Right lobe of liver (tissue), 6 donors: ENCODE measurements around the gene ZNF565. TPM values are rescaled to one million over a fixed set of nuclear protein-coding genes. Genes with fewer than 3 reads are reported as not detected.

Source experiments
- ATAC-seq, 4 donors: fragments of 200-7000 bp; cut with Tn5 transposase; one replicate each; pipeline ENCODE4 v1.9.1; 2020; ENCODE audit warnings: mild to moderate bottlenecking in 4 of 4, moderate library complexity in 4 of 4
- DNase-seq, 3 donors: peaks; one replicate each; pipeline ENCODE4 v3.0.0-alpha.2; 2020
- H3K27ac ChIP-seq, 3 donors: fragments of 200-600 bp; one replicate each; pipeline ENCODE4 v1.8.0; 2022
- H3K27me3 ChIP-seq, 2 donors: fragments of 200-600 bp; one replicate each; pipeline ENCODE4 v1.8.0; 2022
- H3K36me3 ChIP-seq, 4 donors: fragments of 200-600 bp; sonication (generic) in 1 of 4; one replicate each; pipeline versions ENCODE4 v1.5.1 to v1.8.0; 2017 to 2022; ENCODE audit warnings: control low read depth in 1 of 4
- H3K4me1 ChIP-seq, 4 donors: fragments of 200-600 bp; sonication (generic) in 1 of 4; one replicate each; pipeline versions ENCODE4 v1.5.1 to v1.8.0; 2017 to 2022; ENCODE audit warnings: control low read depth in 1 of 4
- H3K4me3 ChIP-seq, 3 donors: fragments of 200-600 bp; one replicate each; pipeline ENCODE4 v1.8.0; 2022
- H3K9me3 ChIP-seq, 4 donors: fragments of 200-600 bp; sonication (generic) in 1 of 4; one replicate each; pipeline versions ENCODE4 v1.5.1 to v1.8.0; 2017 to 2022; ENCODE audit warnings: control low read depth in 1 of 4
- CTCF ChIP-seq, 4 donors: fragments of 200-600 bp in 3 of 4; fragments of 450-650 bp in 1 of 4; IDR thresholded peaks; one replicate each; pipeline versions ENCODE4 v1.5.1 to v1.8.0; 2016 to 2022; ENCODE audit warnings: antibody characterized with exemption in 4 of 4, mild to moderate bottlenecking in 2 of 4
- POLR2A ChIP-seq: fragments of 450-650 bp; IDR thresholded peaks from one replicate; pipeline ENCODE4 v1.6.1; 2017; ENCODE audit warnings: antibody characterized with exemption, mild to moderate bottlenecking
- WGBS: methylation state at CpG from one replicate; pipeline ENCODE4 v1.1.6; 2018; ENCODE audit warnings: low coverage, low lambda C conversion rate; ENCODE audit not compliant: insufficient coverage; ENCODE audit errors: missing lambda C conversion rate; 5-methylcytosine and 5-hydroxymethylcytosine counted together
- intact Hi-C, 2 donors: fragments of 100-400 bp; cut with DNase I; formaldehyde crosslinking; loops; one replicate each; pipeline versions ENCODE4 v1.11.2 to v1.14.1; 2022
- long read RNA-seq: library from polyadenylated mRNA; unstranded; transcript quantifications from one replicate; pipeline ENCODE4 v2.0.0, GENCODE V29; 2019
- total RNA-seq, 6 experiments: library from RNA; depleted of rRNA in 2 of 6; stranded (reverse); fragments of >200 nt in 2 of 6; fragmentation: NEBNext Ultra II Directional in 3 of 6; extraction: Animal tissue kit (Norgen Biotek cat#: 25700) in 3 of 6; gene quantifications; one replicate each; pipeline versions ENCODE4 v1.1.0 to v1.2.4, GENCODE V29; 2016 to 2023
- donor health status: DM: no; HTN: yes; CAD: no.
- donor health status: DM: no; HTN: no; CAD: no.
- donor health status: DM: no; HTN: no; CAD: no.
- donor health status: DM: no; HTN: yes; CAD: no.
- donor health status: DM: no; HTN: yes; CAD: no.

The ZNF565 gene
- total RNA-seq = 1 to 10 TPM in 5 of 6 experiments, under 1 TPM in 1; 0.37 to 3.6 (median 2.2) TPM
- long read RNA-seq, partial matches to known transcripts = 0 of 4 reads
- long read RNA-seq, other reads (novel, unspliced or antisense) = 4 of 4 reads

GRCh38 chr19:36214386-36215275 lies at the start of gene ZNF565, which contains the start of gene ZNF146:
Gene ZNF565 (minus strand): TSS chr19:36214665. CDS start chr19:36201985, 12,680 bp downstream.
Gene ZNF146 (plus strand): TSS chr19:36215106. CDS start chr19:36236441, 21,335 bp downstream.
- Histone ChIP-seq H3K27ac (peak within 1 kb of the TSS; percentile 90 to 94 (median 94)), H3K27me3 (no peaks in the 10 kb centered on the region), H3K36me3 (peaks cover 0 to 6% (median 0%) of the 10 kb centered on the region in 4 donors), H3K4me3 (peak within 1 kb of the TSS; percentile 69 to 83 (median 81)), H3K9me3 (no peaks in the 10 kb centered on the region), H3K4me1 (peaks cover 0 to 5% (median 2%) of the 10 kb centered on the region in 4 donors)
- WGBS = under 1% methylated on average over 34 of the region's 73 CpGs
- TF ChIP-seq CTCF (IDR thresholded peaks at IDR 0.05) (peak in 1 of 4 donors; percentile 26), POLR2A (peak; percentile 82)
- DNase-seq (peak; percentile 98 to 99 (median 98)), ATAC-seq (peak; percentile 94 to 97 (median 96))
- intact Hi-C loops = no loop called here

GRCh38 chr19:36259211-36259610 lies 44.7 kb upstream of the ZNF565 start:
- TF ChIP-seq POLR2A (no peak), CTCF (IDR thresholded peaks at IDR 0.05) (no peak)
- Histone ChIP-seq H3K27ac (no peak overlapping the region), H3K27me3 (no peaks in the 10 kb centered on the region), H3K36me3 (no peaks in the 10 kb centered on the region), H3K4me1 (no peaks in the 10 kb centered on the region), H3K4me3 (no peak overlapping the region), H3K9me3 (no peaks in the 10 kb centered on the region)
- DNase-seq (no peak), ATAC-seq (no peak)
- intact Hi-C loops = no loop called here
- 88% methylated on average over 4 of the region's 20 CpGs for WGBS

GRCh38 chr19:36258028-36258875 lies 43.8 kb upstream of the ZNF565 start:
- no peaks in the 10 kb centered on the region for H3K9me3 ChIP-seq
- intact Hi-C loops = no loop called here
- ATAC-seq (peak in 3 of 4 donors; percentile 38 to 64 (median 40)), DNase-seq (no peak)
- peak overlapping the region in 1 of 3 donors; percentile 29 for H3K27ac ChIP-seq
- H3K4me3 ChIP-seq = peak overlapping the region in 1 of 3 donors; percentile 42
- no peaks in the 10 kb centered on the region for H3K4me1 ChIP-seq
- H3K36me3 ChIP-seq = no peaks in the 10 kb centered on the region
- no peak for TF ChIP-seq POLR2A
- 87% methylated on average over 6 of the region's 29 CpGs for WGBS
- no peaks in the 10 kb centered on the region for H3K27me3 ChIP-seq

- ATAC-seq = peak; percentile 46 to 62 (median 53)
- Histone ChIP-seq H3K4me1 (no peaks in the 10 kb centered on the region), H3K9me3 (no peaks in the 10 kb centered on the region), H3K27ac (peak overlapping the region in 1 of 3 donors; percentile 29), H3K4me3 (peak overlapping the region in 2 of 3 donors; percentile 27 to 42), H3K27me3 (no peaks in the 10 kb centered on the region), H3K36me3 (no peaks in the 10 kb centered on the region)
- 0% methylated on average over 6 of the region's 37 CpGs for WGBS
- TF ChIP-seq CTCF (IDR thresholded peaks at IDR 0.05) (no peak), POLR2A (no peak)
- intact Hi-C loops = no loop called here
- no peak for DNase-seq
Observed at GRCh38 chr19:36257520-36257876, 43.0 kb upstream of the ZNF565 start.
